GM18505 (cell line): ENCODE data around the gene DENND4A.
"Not testable (repeated sequence)": the region's sequence is repeated elsewhere in the genome, so short reads cannot be mapped to it uniquely, and the experiment has no call there.

ENCODE experiments used
- ATAC-seq: cut with Tn5 transposase; IDR thresholded peaks from one replicate; pipeline ENCODE4 v1.9.1; 2021; ENCODE audit not compliant: unreplicated experiment
- POLR2A ChIP-seq: IDR thresholded peaks from 4 replicates; pipeline ENCODE4 v1.6.1; 2011; ENCODE audit warnings: borderline replicate concordance; ENCODE audit not compliant: insufficient read depth, insufficient read length; ENCODE audit errors: extremely low read depth

DENND4A gene

GRCh38 chr15:65766422-65767263, 25.4 kb downstream of the DENND4A start:
- no peak for ATAC-seq
- TF ChIP-seq POLR2A, result no peak

DNA sequence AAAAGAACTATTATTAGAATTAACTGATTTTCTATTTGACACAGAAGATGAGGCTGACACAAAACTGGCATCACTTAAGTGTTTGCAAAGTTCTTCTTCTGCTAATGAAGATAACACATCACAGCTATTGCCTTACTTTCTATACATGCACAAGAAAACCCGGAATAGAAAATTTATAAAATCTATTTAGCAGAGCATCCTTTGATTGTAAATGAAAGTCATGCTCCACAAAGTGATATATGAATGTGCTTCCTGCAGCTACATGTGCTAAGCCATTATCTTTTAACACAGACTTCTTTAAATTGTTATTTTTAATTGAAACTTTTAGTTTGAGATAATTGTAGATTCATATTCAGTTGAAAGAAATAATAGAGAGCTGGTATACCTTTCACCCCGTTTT, 27.0 kb downstream of the DENND4A start:
- no peak for ATAC-seq

GRCh38 chr15:65762914-65763787, 28.9 kb downstream of the DENND4A start:
- ATAC-seq, result no peak
- TF ChIP-seq POLR2A, result no peak

More for the DNA sequence above, 27.0 kb downstream of the DENND4A start:
- TF ChIP-seq POLR2A, result no peak

DNA sequence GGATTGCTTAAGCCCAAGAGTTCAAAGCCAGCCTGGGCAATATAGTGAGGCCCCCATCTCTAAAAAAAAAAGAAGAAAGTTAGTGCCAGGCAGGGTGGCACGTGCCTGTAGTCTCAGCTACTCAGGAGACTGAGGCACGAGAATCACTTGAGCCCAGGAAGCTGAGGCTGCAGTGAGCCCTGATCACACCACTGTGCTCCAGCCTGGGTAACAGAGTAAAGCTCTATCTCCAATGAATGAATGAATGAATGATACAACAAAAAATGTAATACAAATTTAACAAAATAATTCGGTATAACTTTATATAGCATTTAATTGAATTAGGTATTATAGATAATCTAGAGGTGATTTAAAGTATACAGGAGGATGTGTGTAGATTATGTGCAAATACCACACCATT, 29.7 kb downstream of the DENND4A start:
- ATAC-seq, result no peak
- no peak for TF ChIP-seq POLR2A

GRCh38 chr15:65761210-65761926, 30.7 kb downstream of the DENND4A start:
- ATAC-seq, result no peak
- no peak for TF ChIP-seq POLR2A

- no peak for TF ChIP-seq POLR2A
- no peak for ATAC-seq
Measured at GRCh38 chr15:65759441-65759840, 32.7 kb downstream of the DENND4A start.

GRCh38 chr15:65758242-65758641, 33.9 kb downstream of the DENND4A start:
- no peak for ATAC-seq

GRCh38 chr15:65757256-65757655, 34.8 kb downstream of the DENND4A start:
- ATAC-seq, result no peak
- no peak for TF ChIP-seq POLR2A

More at GRCh38 chr15:65758242-65758641, 33.9 kb downstream of the DENND4A start:
- TF ChIP-seq POLR2A, result no peak

GRCh38 chr15:65752151-65752700, 39.9 kb downstream of the DENND4A start:
- no peak for ATAC-seq
- TF ChIP-seq POLR2A, result no peak

GRCh38 chr15:65751431-65751830, 40.7 kb downstream of the DENND4A start:
- TF ChIP-seq POLR2A, result no peak
- ATAC-seq, result no peak

DNA sequence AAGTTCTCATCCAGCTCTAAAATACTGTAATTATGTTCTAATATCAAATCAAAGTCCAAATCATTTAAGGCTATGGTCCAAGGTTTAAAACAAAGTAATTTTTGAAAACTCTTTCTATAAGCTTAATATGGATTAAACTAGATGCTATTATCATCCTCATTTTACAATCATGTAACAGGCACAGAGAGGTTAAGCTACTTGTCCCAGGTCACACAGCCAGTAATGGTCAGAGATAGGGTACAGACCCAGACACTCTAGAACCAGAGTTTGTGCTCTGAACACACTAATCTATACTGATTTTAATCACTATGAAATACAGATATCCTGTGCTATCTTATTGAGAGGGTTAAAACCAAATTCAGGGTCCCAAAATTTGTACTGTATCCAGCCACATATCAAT, 44.8 kb downstream of the DENND4A start:
- no peak for TF ChIP-seq POLR2A
- no peak for ATAC-seq

GRCh38 chr15:65743637-65744252, 48.3 kb downstream of the DENND4A start:
- TF ChIP-seq POLR2A, result no peak
- no peak for ATAC-seq

DNA sequence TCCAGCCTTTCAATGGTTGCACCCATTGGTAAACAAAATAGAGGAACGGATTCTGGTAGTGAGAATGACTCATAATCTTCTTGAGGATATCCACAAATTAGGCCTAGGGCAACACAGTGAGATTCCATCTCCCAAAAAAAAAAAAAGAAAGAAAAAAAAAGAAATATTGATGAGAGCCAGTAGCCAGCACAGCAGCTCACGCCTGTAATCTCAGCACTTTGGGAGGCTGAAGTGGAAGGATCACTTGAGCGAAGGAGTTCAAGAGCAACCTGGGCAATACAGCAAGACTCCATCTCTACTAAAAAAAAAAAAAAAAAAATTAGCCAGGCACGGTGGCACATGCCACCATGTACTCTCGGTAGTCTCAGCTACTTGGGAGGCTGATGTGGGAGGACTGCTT, 51.9 kb downstream of the DENND4A start:
- no peak for TF ChIP-seq POLR2A
- no peak for ATAC-seq

GRCh38 chr15:65738649-65739048, 53.4 kb downstream of the DENND4A start:
- no peak for TF ChIP-seq POLR2A
- ATAC-seq, result no peak

GRCh38 chr15:65733599-65733998, 58.5 kb downstream of the DENND4A start:
- ATAC-seq, result not testable (repeated sequence)
